Activated CD4-positive, alpha-beta T cell treated with anti-CD3 and anti-CD28 coated beads, Interleukin-2, amount 50 U/mL, for 16 hours (primary cell): ENCODE measurements around the gene MEP1A.
A peak's percentile ranks its signal among the peaks of the same experiment; 100 is the strongest.
"Not testable (repeated sequence)": the region's sequence is repeated elsewhere in the genome, so short reads cannot be mapped to it uniquely, and the experiment has no call there.

Experiments used
- DNase-seq: peaks from one replicate; pipeline ENCODE4 v3.0.0-alpha.2; 2020

MEP1A gene

GRCh38 chr6:46777476-46778346 is 15.5 kb upstream of the MEP1A start:
- DNase-seq = no peak

GRCh38 chr6:46781478-46782378 is 11.5 kb upstream of the MEP1A start:
- peak; percentile 42 for DNase-seq

DNA sequence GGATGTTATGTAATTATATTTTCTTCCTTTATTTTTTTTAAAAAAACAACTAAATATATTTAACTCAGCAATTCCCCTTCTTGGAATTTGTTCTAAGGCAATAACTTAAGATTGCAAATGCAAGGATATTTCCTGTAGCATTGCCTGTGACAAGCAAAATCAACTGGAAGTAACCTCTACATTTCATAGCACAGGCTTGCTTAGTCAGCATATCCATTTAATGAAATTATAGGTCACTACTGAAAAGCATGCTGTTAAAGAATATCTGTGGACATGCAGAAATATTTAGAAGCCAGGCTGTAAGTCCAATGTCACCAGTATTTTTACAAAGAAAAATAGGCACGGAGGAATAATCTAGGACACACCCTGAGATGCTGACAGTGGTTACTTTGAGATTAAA is 8.7 kb upstream of the MEP1A start:
- no peak for DNase-seq

- no peak for DNase-seq
Measured at GRCh38 chr6:46787871-46788540, 5.2 kb upstream of the MEP1A start.

DNA sequence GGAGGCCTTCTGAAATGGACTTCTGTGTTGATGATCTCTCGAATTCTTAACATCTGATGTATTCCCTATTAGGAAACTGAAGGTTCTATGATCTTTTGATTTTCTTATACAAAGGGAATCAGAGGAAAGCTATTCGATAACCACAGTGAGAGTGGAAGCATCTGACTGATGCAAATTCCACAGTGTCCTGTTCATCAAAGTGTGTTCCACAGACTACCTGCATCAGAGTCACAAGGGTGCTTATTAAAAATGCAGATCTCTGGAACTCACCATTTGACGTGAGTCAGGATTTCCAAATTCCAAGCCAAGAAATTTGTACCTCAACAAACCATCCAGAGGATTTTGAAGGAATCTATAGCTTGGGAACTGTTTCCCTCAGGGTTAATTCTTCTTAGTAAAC is 4.4 kb upstream of the MEP1A start:
- no peak for DNase-seq

DNA sequence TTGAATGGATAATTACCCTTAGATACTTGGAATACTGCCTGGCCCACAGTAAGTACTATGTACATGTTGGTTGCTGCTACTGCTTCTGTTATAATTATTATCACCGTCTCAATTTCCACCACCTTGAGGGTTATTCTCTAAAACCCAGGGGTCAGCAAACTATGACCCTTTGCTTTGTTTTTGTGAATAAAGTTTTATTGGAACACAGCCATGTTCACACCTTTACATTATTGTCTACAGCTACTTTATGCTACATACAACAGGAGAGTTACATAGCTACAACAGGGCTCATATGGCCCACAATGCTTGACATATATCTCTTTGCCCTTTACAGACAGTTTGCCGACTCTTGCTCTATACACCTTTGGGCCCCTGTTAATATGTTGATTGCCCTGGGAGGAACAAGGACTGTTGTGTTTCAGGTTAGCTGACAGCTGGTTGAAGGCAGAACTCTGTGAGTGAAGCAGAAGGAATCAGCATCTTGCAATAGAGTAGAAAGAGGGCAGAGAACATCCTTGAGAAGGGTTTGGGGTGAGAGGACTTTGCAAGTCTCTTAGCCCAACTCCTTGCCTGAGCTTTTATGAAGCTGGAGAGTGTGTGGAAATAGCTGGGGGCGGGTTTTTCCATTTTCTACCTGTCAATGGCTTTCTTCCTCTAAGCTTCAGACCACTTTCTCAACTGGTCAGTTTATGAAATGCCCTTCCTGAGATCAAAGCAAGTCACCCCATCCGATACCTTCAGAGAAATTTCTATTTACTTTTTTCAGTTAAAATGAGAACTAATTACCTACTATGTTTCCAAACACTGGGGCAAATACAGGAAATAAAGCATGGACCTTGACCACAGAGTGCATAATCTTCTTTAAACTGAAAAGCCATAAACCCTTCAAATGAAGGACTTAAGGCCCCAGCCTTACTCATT is 3.5 kb upstream of the MEP1A start:
- DNase-seq = no peak

DNA sequence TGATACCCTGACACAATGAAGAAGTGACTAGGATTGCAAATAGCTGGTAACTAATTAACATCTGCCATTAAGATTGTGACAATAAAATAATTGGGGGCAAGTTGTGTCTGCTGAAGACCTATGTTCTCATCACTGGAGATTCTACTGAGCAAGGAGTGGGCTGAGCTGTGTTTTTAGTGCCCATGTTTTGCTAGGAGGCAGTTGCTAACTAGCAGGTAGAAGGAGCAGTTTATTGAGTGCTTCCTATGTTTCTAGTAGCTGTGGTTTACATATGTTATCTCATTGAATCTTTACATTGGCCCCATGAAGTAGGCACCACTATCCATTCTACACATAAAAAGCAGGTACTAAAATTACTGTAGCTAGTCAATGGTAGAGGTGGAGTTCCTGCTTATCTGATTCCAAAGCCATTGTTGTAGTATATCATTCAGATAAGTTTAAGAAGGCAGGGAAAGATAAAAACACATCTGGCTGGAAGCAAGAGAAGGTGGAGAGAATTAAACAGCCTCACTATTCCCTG is 2.8 kb upstream of the MEP1A start:
- DNase-seq = no peak

GRCh38 chr6:46792635-46793034 is 554 bp upstream of the MEP1A start:
- DNase-seq = no peak

DNA sequence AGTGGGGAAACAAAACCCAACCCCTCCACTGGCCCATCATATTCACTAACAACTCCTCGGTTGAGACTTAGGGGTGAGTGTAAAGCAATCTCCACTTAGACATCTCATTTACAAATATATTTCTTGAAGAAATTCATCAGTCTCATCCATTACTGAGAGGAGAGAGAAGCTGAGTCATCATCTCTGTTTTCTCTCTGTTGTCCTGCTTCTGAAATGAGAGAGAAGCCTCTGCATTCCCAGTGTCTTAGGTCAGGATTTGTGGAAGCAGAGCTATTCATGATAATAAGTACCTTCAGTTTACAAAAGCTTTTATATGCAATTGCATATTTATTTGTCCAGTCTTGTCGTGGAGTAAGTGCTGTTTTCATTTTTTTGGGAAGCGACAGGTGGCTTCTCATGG is 879 bp downstream of the MEP1A start:
- no peak for DNase-seq

DNA sequence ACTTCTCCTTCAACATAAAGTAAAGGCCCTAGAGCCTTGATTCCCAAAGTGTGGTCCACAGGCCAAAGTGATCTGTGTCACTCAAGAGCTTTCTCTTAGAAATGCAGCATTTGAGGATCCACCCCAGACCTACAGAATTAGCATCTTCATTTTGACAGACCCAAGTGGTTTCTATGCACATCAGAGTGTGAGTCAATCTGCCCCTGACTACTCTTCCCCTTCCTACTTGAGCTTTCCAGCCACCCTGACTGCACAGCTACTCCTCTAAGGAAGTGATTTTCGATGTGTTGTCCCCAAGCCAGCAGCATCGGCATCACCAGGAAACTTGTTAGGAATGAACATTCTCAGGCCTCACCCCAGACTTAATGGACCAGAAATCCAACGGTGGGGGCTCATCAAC is 2.6 kb downstream of the MEP1A start:
- DNase-seq = no peak

- DNase-seq = no peak
Measured at GRCh38 chr6:46796848-46797580, 3.8 kb downstream of the MEP1A start.

- no peak for DNase-seq
Measured at GRCh38 chr6:46799657-46800056, 6.5 kb downstream of the MEP1A start.

DNA sequence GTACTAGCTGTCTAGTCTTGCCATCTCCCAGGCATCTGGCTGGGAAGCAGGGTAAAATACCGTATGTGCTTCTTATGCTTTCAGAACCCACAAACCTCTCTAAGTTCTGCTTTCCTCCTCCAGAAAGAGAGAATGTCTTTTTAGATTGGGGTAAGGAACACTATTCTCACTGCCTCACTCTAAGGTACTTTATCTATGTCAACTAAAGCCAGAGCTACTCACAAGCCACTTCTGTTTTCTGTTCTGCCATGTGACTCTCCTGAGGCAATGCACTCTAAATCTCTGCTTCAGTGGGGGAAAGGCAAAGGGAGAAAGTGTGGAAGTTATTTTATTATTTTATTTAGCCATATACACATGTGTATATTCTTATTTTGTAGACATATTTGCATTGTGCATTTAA is 15.6 kb downstream of the MEP1A start:
- DNase-seq = no peak

DNA sequence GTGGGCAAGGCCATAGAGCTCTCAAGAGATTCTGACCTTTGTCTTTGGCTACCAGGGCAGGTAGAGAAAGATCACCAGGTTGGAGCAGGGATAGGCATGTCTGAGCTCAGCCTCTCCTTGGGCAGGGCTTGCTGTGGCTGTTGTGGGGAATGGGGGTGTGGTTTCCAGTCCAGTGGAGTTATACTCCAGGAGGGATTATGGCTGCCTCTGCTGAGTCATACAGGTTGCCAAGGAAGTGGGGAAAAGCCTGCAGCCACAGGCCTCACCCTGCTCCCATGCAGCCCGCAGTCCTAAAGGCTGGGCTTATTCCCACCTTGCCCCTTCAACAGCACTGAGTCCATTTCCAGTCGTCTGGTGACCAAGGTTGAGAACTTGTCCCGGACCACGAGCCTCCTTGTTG is 21.9 kb downstream of the MEP1A start:
- no peak for DNase-seq

DNA sequence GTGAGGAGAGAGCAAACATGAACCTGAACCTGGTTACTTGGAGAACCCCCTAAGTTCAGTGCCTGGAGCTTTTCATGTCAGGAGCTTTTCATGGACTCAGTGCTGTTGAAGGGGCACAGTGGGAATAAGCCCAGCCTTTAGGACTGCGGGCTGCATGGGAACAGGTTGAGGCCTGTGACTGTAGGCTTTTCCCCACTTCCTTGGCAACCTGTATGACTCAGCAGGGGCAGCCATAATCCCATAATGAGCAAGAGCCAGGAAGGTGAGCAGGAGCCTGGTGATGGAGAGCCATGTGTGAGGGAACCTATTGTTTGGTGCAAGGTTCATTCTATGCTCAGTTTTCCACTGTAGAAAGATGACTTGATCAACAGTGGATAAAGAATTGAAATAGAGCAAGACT is 23.4 kb downstream of the MEP1A start:
- DNase-seq = no peak

DNA sequence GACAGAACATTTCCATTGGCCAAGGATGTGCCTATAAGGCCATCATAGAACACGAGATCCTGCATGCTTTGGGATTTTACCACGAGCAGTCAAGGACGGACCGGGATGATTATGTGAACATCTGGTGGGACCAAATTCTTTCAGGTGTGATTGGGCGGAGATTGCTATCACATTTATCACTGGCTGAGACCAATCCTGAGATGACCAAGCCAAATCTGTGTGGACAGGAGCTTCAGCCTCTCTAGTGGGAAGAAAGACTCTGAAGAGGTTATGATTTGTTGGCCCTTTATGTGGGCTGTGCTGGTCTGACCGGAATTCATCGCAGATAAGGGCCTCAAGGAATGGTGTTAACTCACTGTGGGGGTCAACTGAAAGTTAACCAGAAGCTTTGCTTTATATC is 26.4 kb downstream of the MEP1A start:
- no peak for DNase-seq

- no peak for DNase-seq
Measured at GRCh38 chr6:46821458-46821881, 28.3 kb downstream of the MEP1A start.

DNA sequence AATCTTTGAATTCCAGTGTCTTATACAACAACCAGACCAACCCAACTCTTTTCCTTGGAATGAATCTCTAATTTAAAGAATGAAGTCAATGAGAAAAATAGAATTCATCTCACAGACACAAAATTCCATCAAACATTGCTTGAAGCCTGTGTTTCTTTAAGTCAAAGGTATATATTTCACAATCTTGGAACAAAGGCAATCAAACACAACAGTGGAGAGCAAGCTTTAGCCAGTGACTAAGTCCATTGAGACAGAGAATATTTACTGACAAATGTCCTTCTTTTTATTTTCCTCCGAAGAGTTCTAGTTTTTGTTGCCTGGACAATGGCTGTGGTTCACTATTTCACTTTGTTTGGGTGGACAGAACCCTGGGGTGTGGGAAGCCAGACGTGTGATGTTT is 35.8 kb downstream of the MEP1A start:
- no peak for DNase-seq

GRCh38 chr6:46832816-46833215 is 39.6 kb downstream of the MEP1A start:
- no peak for DNase-seq

DNA sequence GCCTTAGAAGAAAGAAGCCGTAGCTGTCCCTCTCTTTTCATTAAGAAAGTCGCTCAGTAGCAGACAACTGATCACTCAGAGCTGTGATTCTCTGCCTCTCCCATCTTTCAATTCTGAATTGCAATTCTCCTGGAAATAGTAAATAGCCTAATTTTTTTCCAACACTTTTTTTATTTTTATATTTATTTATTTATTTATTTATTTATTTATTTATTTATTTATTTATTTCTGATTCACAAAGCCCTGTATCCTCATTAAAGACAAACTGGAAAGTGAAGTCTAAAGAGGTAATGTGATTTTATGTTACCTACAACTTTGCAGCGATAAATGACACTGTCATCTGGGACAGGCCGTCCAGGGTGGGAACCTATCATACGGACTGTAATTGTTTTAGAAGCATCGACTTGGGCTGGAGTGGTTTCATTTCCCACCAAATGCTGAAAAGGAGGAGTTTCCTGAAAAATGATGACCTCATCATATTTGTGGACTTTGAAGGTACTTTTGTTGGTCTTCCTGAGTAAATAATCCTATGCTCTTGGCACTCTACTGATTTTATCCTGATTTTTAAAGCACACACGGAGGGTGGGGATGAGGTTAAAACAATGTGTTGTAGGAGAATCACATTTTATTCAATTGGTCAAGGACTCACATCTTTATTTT is 41.2 kb downstream of the MEP1A start:
- DNase-seq = not testable (repeated sequence)

- not testable (repeated sequence) for DNase-seq
Measured at GRCh38 chr6:46834991-46835390, 41.8 kb downstream of the MEP1A start.
